PC-9 (cell line): ENCODE results near the gene ACTN2. TPM values are rescaled to one million over a fixed set of nuclear protein-coding genes. Genes with fewer than 3 reads are reported as not detected.
A peak's percentile ranks its signal among the peaks of the same experiment; 100 is the strongest.

Source experiments
- BruUV-seq: library from RNA; stranded (reverse); fragments of 400-500 nt; replicated peaks from 2 replicates; lab custom pipeline; 2021; lab: Mats Ljungman, UMichigan
- CTCF ChIA-PET: fragments of 300-600 bp; sonication (Branson Sonifier 250); formaldehyde crosslinking; loops from one replicate; lab custom pipeline; 2022; ENCODE audit warnings: antibody characterized with exemption; lab: Charles Lee
- POLR2A ChIA-PET: fragments of 300-600 bp; sonication (Branson Sonifier 250); formaldehyde crosslinking; loops from one replicate; lab custom pipeline; 2022; ENCODE audit warnings: antibody characterized with exemption; ENCODE audit not compliant: unreplicated experiment; lab: Charles Lee
- DNase-seq, 2 experiments: peaks; one replicate each; pipeline versions ENCODE4 v3.0.0 to v3.0.0-alpha.2; 2015 to 2022; ENCODE audit warnings: mixed read lengths in 1 of 2
- H2AFZ ChIP-seq: fragments of 200-600 bp; sonication (generic); 2 replicates; pipeline ENCODE4 v1.8.1; 2017; ENCODE audit warnings: antibody characterized with exemption
- H3F3A ChIP-seq: fragments of 200-600 bp; sonication (generic); 2 replicates; pipeline ENCODE4 v1.8.1; 2017; ENCODE audit warnings: antibody characterized with exemption, mild to moderate bottlenecking, low read depth; ENCODE audit not compliant: insufficient read depth
- H3K27ac ChIP-seq: fragments of 200-600 bp; sonication (generic); 2 replicates; pipeline ENCODE4 v1.6.1; 2016; ENCODE audit warnings: mixed run types
- H3K27me3 ChIP-seq: fragments of 200-600 bp; sonication (generic); 2 replicates; pipeline ENCODE4 v1.6.1; 2016; ENCODE audit warnings: low read depth, mixed run types; ENCODE audit not compliant: insufficient read depth
- H3K36me3 ChIP-seq: fragments of 200-600 bp; sonication (generic); 2 replicates; pipeline ENCODE4 v1.6.1; 2016; ENCODE audit warnings: low read depth, mixed run types
- H3K4me1 ChIP-seq: fragments of 200-600 bp; sonication (generic); replicated peaks from 2 replicates; pipeline ENCODE4 v1.6.1; 2016; ENCODE audit warnings: mixed run types; ENCODE audit not compliant: insufficient read depth
- H3K4me2 ChIP-seq: fragments of 200-600 bp; sonication (generic); 2 replicates; pipeline ENCODE4 v1.6.1; 2017; ENCODE audit warnings: mixed run types
- H3K4me3 ChIP-seq: fragments of 200-600 bp; sonication (generic); 2 replicates; pipeline ENCODE4 v1.6.1; 2016; ENCODE audit warnings: mixed run types
- H3K79me2 ChIP-seq: fragments of 200-600 bp; sonication (generic); 2 replicates; pipeline ENCODE4 v1.6.1; 2017; ENCODE audit warnings: low read depth, mixed run types
- H3K9me2 ChIP-seq: fragments of 200-600 bp; sonication (generic); 2 replicates; pipeline ENCODE4 v1.8.1; 2017; ENCODE audit warnings: mild to moderate bottlenecking; ENCODE audit not compliant: insufficient read depth
- H3K9me3 ChIP-seq: fragments of 200-600 bp; sonication (generic); 2 replicates; pipeline ENCODE4 v1.8.1; 2016; ENCODE audit warnings: low read depth; ENCODE audit not compliant: insufficient read depth
- H4K20me1 ChIP-seq: fragments of 200-600 bp; sonication (generic); 2 replicates; pipeline ENCODE4 v1.8.1; 2017; ENCODE audit not compliant: insufficient read depth
- CTCF ChIP-seq: fragments of 200-600 bp; sonication (generic); conservative IDR thresholded peaks from 2 replicates; pipeline ENCODE4 v1.6.1; 2017; ENCODE audit warnings: mixed run types, antibody characterized with exemption, mild to moderate bottlenecking, moderate library complexity
- EZH2 ChIP-seq: fragments of 200-600 bp; sonication (generic); IDR thresholded peaks from 2 replicates; pipeline ENCODE4 v1.8.0; 2017; ENCODE audit warnings: antibody characterized with exemption, low read depth
- intact Hi-C: fragments of 100-400 bp; cut with micrococcal nuclease; formaldehyde crosslinking; loops from one replicate; pipeline ENCODE4 v1.10.0; 2022; ENCODE audit not compliant: unreplicated experiment
- total RNA-seq: library from RNA; stranded (reverse); gene quantifications from 2 replicates; pipeline ENCODE4 v1.2.3, GENCODE V29; 2021

ACTN2 gene
- total RNA-seq, 1 experiment from 2014 or later = not detected

GRCh38 chr1:236786453-236786852, 100.2 kb downstream of the ACTN2 start:
- Histone ChIP-seq H4K20me1 (no peaks in the 10 kb centered on the region; the same call in 1 of the 2 replicates), H2AFZ (no peak overlapping the region), H3K4me1 (no peaks in the 10 kb centered on the region), H3K27me3 (peaks cover 57% of the 10 kb centered on the region), H3K4me2 (no peak overlapping the region), H3K9me3 (no peaks in the 10 kb centered on the region), H3K9me2 (no peaks in the 10 kb centered on the region; the same call in 1 of the 2 replicates), H3K4me3 (no peak overlapping the region), H3K27ac (no peak overlapping the region), H3K36me3 (no peaks in the 10 kb centered on the region), H3K79me2 (no peaks in the 10 kb centered on the region), H3F3A (no peaks in the 10 kb centered on the region)
- CTCF ChIA-PET = no interaction called here
- intact Hi-C loops = no loop called here
- DNase-seq = no peak
- POLR2A ChIA-PET = interaction anchor here (0.7 kb wide), 1 partner anchor 289 kb away, joined by 4 read pairs; no protein-coding TSS in a partner anchor
- BruUV-seq = no TSS peak
- no peak for TF ChIP-seq CTCF
- TF ChIP-seq EZH2 = no peak

- peak overlapping the region; percentile 94 for H2AFZ ChIP-seq
- H3K27me3 ChIP-seq = peaks cover 25% of the 10 kb centered on the region
- BruUV-seq = no TSS peak
Observed at GRCh38 chr1:236794585-236795034, 108.3 kb downstream of the ACTN2 start.

More at GRCh38 chr1:236794585-236795034, 108.3 kb downstream of the ACTN2 start:
- no peaks in the 10 kb centered on the region for H3K9me2 ChIP-seq
- no peak for DNase-seq
- intact Hi-C loops = loop anchor here (10.0 kb wide), 1 partner anchor 190 kb away; the partner anchor contains the start of gene HEATR1
- H3K79me2 ChIP-seq = peaks cover 10% of the 10 kb centered on the region; the same call in 1 of the 2 replicates
- H3K4me3 ChIP-seq = peak overlapping the region; percentile 86
- no peaks in the 10 kb centered on the region for H3F3A ChIP-seq
- POLR2A ChIA-PET = interaction anchor here (0.6 to 0.9 kb wide), 3 partner anchors 178 to 1290 kb away, joined by 3 to 7 read pairs (median 3); partner anchors contain the start of gene B3GALNT2
- H3K27ac ChIP-seq = no peak overlapping the region
- CTCF ChIA-PET = interaction anchor here (0.8 kb wide), 1 partner anchor 35 kb away, joined by 4 read pairs; no protein-coding TSS in a partner anchor
- TF ChIP-seq EZH2 (no peak), CTCF (no peak)
- H4K20me1 ChIP-seq = no peaks in the 10 kb centered on the region
- H3K4me1 ChIP-seq = peaks cover 5% of the 10 kb centered on the region; the same call in 1 of the 2 replicates
- H3K4me2 ChIP-seq = peak overlapping the region; percentile 96
- H3K9me3 ChIP-seq = no peaks in the 10 kb centered on the region
- H3K36me3 ChIP-seq = no peaks in the 10 kb centered on the region
